Transverse colon (tissue), 4 donors: ENCODE measurements around the gene LGALS3BP. TPM values are rescaled to one million over a fixed set of nuclear protein-coding genes. Genes with fewer than 3 reads are reported as not detected.
A peak's percentile ranks its signal among the peaks of the same experiment; 100 is the strongest.

Experiments used
- DNase-seq: peaks from one replicate; pipeline ENCODE4 v3.0.0-alpha.2; 2019
- H3K27ac ChIP-seq, 4 donors: fragments of 200-600 bp; sonication (generic); 2 replicates each; pipeline ENCODE4 v1.5.1; 2016 to 2018; ENCODE audit warnings: inconsistent platforms in 4 of 4
- H3K27me3 ChIP-seq: fragments of 200-600 bp; sonication (generic); 2 replicates; pipeline ENCODE4 v1.5.1; 2017; ENCODE audit warnings: inconsistent platforms
- H3K36me3 ChIP-seq, 4 donors: fragments of 200-600 bp; sonication (generic); 2 replicates each; pipeline ENCODE4 v1.5.1; 2017 to 2019; ENCODE audit warnings: inconsistent platforms in 4 of 4
- H3K4me1 ChIP-seq, 4 donors: fragments of 200-600 bp; sonication (generic); 2 replicates each; pipeline ENCODE4 v1.5.1; 2017 to 2020; ENCODE audit warnings: inconsistent platforms in 4 of 4
- H3K4me3 ChIP-seq, 4 donors: fragments of 200-600 bp; sonication (generic); 1 replicate in 1 of 4; 2 replicates in 3 of 4; pipeline versions ENCODE4 v1.5.1 to v1.6.1; 2017 to 2019; ENCODE audit warnings: inconsistent platforms in 4 of 4
- H3K9me3 ChIP-seq, 2 donors: fragments of 200-600 bp; sonication (generic); 2 replicates each; pipeline ENCODE4 v1.5.1; 2017 to 2019; ENCODE audit warnings: inconsistent platforms in 2 of 2
- EP300 ChIP-seq: sonication (generic); formaldehyde crosslinking; IDR thresholded peaks from one replicate; pipeline ENCODE4 v1.6.1; 2017; ENCODE audit warnings: antibody characterized with exemption, low read depth
- POLR2A ChIP-seq: fragments of 450-650 bp; IDR thresholded peaks from one replicate; pipeline ENCODE4 v1.6.1; 2016; ENCODE audit warnings: antibody characterized with exemption, mild to moderate bottlenecking, moderate library complexity
- POLR2AphosphoS5 ChIP-seq, 3 donors: sonication (generic); formaldehyde crosslinking; IDR thresholded peaks; one replicate each; pipeline ENCODE4 v1.6.1; 2016; ENCODE audit warnings: antibody characterized with exemption in 3 of 3
- WGBS, 2 donors: methylation state at CpG; one replicate each; pipeline ENCODE4 v1.1.5; 2018; ENCODE audit warnings: low coverage in 1 of 2; 5-methylcytosine and 5-hydroxymethylcytosine counted together
- in situ Hi-C, 4 donors: fragments of 200-750 bp; cut with MboI; loops; one replicate each; pipeline versions ENCODE4 v1.15.0 to v1.15.1; 2017; ENCODE audit warnings: low sequenced_read_pairs in 3 of 4, low pct_ligation_motif_present in 1 of 4, low pct_unique_long_range_greater_than_20kb in 1 of 4
- intact Hi-C: fragments of 100-400 bp; cut with DNase I; formaldehyde crosslinking; loops from one replicate; pipeline ENCODE4 v1.15.1; 2023; ENCODE audit warnings: low total_unique reads
- total RNA-seq, 4 donors: library from RNA; depleted of rRNA; stranded (reverse); fragments of >200 nt; gene quantifications; one replicate each; pipeline ENCODE4 v1.1.0, GENCODE V29; 2016
- TF ChIP-seq, protein P1 (sequence below), 5 experiments: fragments of 200-600 bp in 3 of 5; fragments of 450-650 bp in 2 of 5; sonication (generic) in 3 of 5; IDR thresholded peaks; 1 replicate in 2 of 5; 2 replicates in 3 of 5; pipeline ENCODE4 v1.5.1; 2016 to 2017; ENCODE audit warnings: antibody characterized with exemption in 5 of 5, inconsistent platforms in 3 of 5, mild to moderate bottlenecking in 2 of 5, moderate library complexity in 1 of 5

LGALS3BP gene
- total RNA-seq, 4 donors from 2014 or later = 796 to 1,440 (median 1,077) TPM

DNA sequence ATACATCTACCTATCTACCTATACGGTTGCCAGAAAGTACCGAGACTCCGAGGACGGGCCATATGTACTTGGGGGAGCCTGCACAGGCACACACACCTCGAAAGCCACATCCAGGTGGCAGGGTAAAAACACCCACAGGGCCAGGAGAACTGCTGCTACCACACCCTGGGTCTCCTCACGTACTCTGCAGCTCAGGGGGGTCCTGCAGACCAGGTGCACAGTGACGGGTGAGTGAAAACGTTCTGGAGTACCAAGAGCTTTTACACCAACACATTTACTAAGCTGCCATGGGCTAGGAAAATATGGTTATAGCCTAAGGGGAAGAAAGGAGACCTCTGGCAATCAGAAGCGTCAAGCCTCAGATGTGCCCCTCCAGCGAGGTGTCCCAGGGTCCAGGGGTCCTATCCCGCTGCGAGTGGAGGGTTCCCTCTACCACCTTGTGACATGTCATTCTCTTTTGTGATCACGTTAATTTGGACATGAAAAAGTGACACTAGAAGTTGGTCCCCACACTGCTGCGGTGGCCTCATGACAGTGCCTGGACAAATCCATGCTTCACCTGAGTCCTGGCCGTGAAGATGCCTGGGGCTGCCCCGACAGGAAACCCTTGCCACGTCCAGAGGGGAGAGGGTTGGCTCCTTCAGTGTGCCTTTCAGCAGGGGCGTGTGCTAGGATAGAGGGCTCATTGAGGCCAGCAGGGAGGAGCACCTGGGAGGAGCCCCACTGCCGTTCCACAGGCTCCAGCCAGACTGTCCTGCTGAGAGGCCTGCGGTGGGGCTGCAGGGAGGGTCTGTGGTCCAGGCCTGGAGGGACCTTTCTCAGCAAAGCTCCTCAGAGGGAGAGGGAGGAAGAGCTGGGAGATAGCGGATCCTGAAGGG lies 28.0 kb upstream of the LGALS3BP start:
- no peaks in the 10 kb centered on the region for H3K27me3 ChIP-seq
- no peaks in the 10 kb centered on the region for H3K9me3 ChIP-seq
- H3K4me1 ChIP-seq = peaks cover 31 to 61% (median 53%) of the 10 kb centered on the region in 4 donors
- WGBS, 2 donors = 33 to 58% methylated on average over 1 to 20 of the region's 21 CpGs
- H3K4me3 ChIP-seq = peak overlapping the region in 3 of 4 donors; percentile 71 to 100 (median 97)
- no peaks in the 10 kb centered on the region for H3K36me3 ChIP-seq
- in situ Hi-C loops (no loop called here), intact Hi-C loops (no loop called here)
- peak; percentile 73 for DNase-seq
- peak overlapping the region; percentile 82 to 95 (median 92) for H3K27ac ChIP-seq
- TF ChIP-seq, protein P1, sequence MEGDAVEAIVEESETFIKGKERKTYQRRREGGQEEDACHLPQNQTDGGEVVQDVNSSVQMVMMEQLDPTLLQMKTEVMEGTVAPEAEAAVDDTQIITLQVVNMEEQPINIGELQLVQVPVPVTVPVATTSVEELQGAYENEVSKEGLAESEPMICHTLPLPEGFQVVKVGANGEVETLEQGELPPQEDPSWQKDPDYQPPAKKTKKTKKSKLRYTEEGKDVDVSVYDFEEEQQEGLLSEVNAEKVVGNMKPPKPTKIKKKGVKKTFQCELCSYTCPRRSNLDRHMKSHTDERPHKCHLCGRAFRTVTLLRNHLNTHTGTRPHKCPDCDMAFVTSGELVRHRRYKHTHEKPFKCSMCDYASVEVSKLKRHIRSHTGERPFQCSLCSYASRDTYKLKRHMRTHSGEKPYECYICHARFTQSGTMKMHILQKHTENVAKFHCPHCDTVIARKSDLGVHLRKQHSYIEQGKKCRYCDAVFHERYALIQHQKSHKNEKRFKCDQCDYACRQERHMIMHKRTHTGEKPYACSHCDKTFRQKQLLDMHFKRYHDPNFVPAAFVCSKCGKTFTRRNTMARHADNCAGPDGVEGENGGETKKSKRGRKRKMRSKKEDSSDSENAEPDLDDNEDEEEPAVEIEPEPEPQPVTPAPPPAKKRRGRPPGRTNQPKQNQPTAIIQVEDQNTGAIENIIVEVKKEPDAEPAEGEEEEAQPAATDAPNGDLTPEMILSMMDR (IDR thresholded peaks at IDR 0.05) = no peak
- TF ChIP-seq POLR2AphosphoS5 (IDR thresholded peaks at IDR 0.05) (peak; percentile 14 to 62 (median 54)), EP300 (no peak), POLR2A (peak; percentile 50)

DNA sequence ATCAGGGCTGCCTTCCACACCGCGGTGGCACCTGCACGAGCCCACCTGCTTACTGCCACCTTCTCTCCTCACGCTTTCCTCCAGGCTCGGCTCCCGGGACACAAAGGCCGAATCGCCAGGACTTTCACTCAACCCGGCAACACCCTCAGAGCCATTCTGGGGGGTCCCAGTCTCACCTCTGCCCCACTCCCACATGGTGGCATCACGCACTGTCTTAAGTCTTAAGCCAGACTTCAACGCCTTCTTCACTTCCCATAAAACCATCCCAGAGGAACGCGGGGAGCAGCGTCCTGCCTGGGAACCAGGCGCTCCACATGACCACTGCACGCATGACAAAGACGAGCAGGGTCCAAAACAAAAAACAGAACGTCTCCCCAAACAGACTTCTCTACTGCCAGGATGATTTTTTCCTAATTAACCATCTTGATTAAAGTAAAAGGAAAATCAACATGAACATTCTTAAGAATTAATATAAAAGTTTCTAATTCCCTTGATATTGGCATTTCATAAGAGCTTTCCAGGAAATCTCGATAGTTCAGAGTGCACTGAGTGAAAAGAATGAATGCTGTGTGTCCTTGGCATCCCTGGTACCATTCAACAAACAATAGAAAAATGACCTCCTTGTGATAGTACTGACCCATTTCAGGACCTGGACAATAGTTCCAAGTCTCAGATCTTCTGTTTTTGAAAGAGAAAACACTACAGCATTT lies 27.2 kb upstream of the LGALS3BP start:
- Histone ChIP-seq H3K9me3 (no peaks in the 10 kb centered on the region), H3K4me3 (peak overlapping the region in 1 of 4 donors; percentile 71), H3K36me3 (no peaks in the 10 kb centered on the region), H3K27me3 (no peaks in the 10 kb centered on the region), H3K27ac (peak overlapping the region; percentile 82 to 95 (median 92)), H3K4me1 (peaks cover 31 to 69% (median 61%) of the 10 kb centered on the region in 4 donors)
- in situ Hi-C loops = no loop called here
- 85 to 92% methylated on average over 9 to 19 of the region's 19 CpGs for WGBS, 2 donors
- intact Hi-C loops = no loop called here
- TF ChIP-seq EP300 (no peak), POLR2A (no peak), POLR2AphosphoS5 (IDR thresholded peaks at IDR 0.05) (no peak)
- TF ChIP-seq, protein P1 (IDR thresholded peaks at IDR 0.05) = no peak
- no peak for DNase-seq

DNA sequence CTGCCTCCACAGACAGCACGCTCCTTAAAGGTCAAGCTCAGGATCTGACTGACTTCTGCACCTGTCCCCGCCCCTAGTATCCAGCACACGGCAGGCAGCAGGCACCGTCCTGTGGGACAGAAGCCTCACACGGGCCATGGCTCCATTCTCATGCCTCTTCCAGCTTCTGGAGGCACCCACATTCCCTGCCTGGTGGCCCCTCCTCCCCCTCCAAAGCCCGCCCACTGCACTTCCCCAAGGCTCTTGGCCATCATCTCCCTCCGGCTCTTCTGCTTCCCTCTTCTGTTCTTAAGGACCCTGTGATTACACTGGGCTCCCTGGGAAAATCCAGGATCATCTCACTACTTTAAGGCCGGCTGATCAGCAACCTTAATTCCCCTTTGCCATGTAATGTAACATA lies 26.3 kb upstream of the LGALS3BP start:
- peak overlapping the region; percentile 82 to 95 (median 92) for H3K27ac ChIP-seq
- H3K27me3 ChIP-seq = no peaks in the 10 kb centered on the region
- in situ Hi-C loops (no loop called here), intact Hi-C loops (no loop called here)
- H3K4me1 ChIP-seq = peaks cover 31 to 76% (median 69%) of the 10 kb centered on the region in 4 donors
- no peaks in the 10 kb centered on the region for H3K36me3 ChIP-seq
- 61 to 66% methylated on average over 3 to 8 of the region's 8 CpGs for WGBS, 2 donors
- no peaks in the 10 kb centered on the region for H3K9me3 ChIP-seq
- H3K4me3 ChIP-seq = peak overlapping the region in 1 of 4 donors; percentile 5
- peak; percentile 35 for DNase-seq
- TF ChIP-seq POLR2A (no peak), EP300 (no peak), POLR2AphosphoS5 (IDR thresholded peaks at IDR 0.05) (no peak)
- TF ChIP-seq, protein P1 (IDR thresholded peaks at IDR 0.05) = no peak
